Measurements from ENCODE around the gene SLC6A12.

Gene SLC6A12

GRCh38 chr12:262113-262512, 48.2 kb upstream of the SLC6A12 start (continued):
- TF ChIP-seq, protein P1, sequence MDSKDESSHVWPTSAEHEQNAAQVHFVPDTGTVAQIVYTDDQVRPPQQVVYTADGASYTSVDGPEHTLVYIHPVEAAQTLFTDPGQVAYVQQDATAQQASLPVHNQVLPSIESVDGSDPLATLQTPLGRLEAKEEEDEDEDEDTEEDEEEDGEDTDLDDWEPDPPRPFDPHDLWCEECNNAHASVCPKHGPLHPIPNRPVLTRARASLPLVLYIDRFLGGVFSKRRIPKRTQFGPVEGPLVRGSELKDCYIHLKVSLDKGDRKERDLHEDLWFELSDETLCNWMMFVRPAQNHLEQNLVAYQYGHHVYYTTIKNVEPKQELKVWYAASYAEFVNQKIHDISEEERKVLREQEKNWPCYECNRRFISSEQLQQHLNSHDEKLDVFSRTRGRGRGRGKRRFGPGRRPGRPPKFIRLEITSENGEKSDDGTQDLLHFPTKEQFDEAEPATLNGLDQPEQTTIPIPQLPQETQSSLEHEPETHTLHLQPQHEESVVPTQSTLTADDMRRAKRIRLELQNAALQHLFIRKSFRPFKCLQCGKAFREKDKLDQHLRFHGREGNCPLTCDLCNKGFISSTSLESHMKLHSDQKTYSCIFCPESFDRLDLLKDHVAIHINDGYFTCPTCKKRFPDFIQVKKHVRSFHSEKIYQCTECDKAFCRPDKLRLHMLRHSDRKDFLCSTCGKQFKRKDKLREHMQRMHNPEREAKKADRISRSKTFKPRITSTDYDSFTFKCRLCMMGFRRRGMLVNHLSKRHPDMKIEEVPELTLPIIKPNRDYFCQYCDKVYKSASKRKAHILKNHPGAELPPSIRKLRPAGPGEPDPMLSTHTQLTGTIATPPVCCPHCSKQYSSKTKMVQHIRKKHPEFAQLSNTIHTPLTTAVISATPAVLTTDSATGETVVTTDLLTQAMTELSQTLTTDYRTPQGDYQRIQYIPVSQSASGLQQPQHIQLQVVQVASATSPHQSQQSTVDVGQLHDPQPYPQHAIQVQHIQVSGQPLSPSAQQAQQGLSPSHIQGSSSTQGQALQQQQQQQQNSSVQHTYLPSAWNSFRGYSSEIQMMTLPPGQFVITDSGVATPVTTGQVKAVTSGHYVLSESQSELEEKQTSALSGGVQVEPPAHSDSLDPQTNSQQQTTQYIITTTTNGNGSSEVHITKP (tag by site-specific recombination; IDR thresholded peaks at IDR 0.05), result no peak
- TF ChIP-seq, protein P2, sequence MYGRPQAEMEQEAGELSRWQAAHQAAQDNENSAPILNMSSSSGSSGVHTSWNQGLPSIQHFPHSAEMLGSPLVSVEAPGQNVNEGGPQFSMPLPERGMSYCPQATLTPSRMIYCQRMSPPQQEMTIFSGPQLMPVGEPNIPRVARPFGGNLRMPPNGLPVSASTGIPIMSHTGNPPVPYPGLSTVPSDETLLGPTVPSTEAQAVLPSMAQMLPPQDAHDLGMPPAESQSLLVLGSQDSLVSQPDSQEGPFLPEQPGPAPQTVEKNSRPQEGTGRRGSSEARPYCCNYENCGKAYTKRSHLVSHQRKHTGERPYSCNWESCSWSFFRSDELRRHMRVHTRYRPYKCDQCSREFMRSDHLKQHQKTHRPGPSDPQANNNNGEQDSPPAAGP (tag by site-specific recombination; IDR thresholded peaks at IDR 0.05), result no peak

- CTCF ChIA-PET, result no interaction called here
Measured at GRCh38 chr12:257521-258321, 43.8 kb upstream of the SLC6A12 start.

GRCh38 chr12:256958-257357, 43.0 kb upstream of the SLC6A12 start:
- TF ChIP-seq ZNF302 (tag by site-specific recombination; IDR thresholded peaks at IDR 0.05; ENCODE audit: low read depth) (no peak), EGR2 (tag by site-specific recombination; IDR thresholded peaks at IDR 0.05; ENCODE audit: low read depth) (peak; percentile 68; the same call in 1 of the 2 replicates), ZFHX2 (tag by site-specific recombination; conservative IDR thresholded peaks at IDR 0.05) (peak; percentile 30)
- no peak overlapping the region for H3K27ac ChIP-seq (ENCODE audit: extremely low read depth, low read depth, low read length)
- no peaks in the 10 kb centered on the region for H3K9me3 ChIP-seq (ENCODE audit: control insufficient read depth, insufficient read depth, low read depth, low read length)
- H3K4me3 ChIP-seq (ENCODE audit: low read depth, low read length), result no peak overlapping the region
- POLR2A ChIA-PET, result no interaction called here
- no peaks in the 10 kb centered on the region for H3K4me1 ChIP-seq (ENCODE audit: control insufficient read depth, insufficient read depth, low read length)
- CTCF ChIA-PET, result no interaction called here
- H3K36me3 ChIP-seq (ENCODE audit: control insufficient read depth in 2 of 2, insufficient read depth in 1 of 2, low read length in 2 of 2), result no peaks in the 10 kb centered on the region

More at GRCh38 chr12:257521-258321, 43.8 kb upstream of the SLC6A12 start:
- POLR2A ChIA-PET, result no interaction called here
- TF ChIP-seq ZFHX2 (tag by site-specific recombination; conservative IDR thresholded peaks at IDR 0.05), result peak; percentile 78
- peak; percentile 88 for TF ChIP-seq EGR2 (tag by site-specific recombination; IDR thresholded peaks at IDR 0.05; ENCODE audit: low read depth)
- no peak for TF ChIP-seq ZNF174 (tag by site-specific recombination; IDR thresholded peaks at IDR 0.05)
- TF ChIP-seq SCRT1 (tag by site-specific recombination; IDR thresholded peaks at IDR 0.05; ENCODE audit: borderline replicate concordance), result no peak
- no peaks in the 10 kb centered on the region for H3K4me1 ChIP-seq (ENCODE audit: control insufficient read depth, insufficient read depth, low read length)
- H3K27ac ChIP-seq (ENCODE audit: extremely low read depth, low read depth, low read length), result no peak overlapping the region
- no peak overlapping the region for H3K4me3 ChIP-seq (ENCODE audit: low read depth, low read length)
- H3K36me3 ChIP-seq (ENCODE audit: control insufficient read depth in 2 of 2, insufficient read depth in 1 of 2, low read length in 2 of 2), result no peaks in the 10 kb centered on the region
- no peaks in the 10 kb centered on the region for H3K9me3 ChIP-seq (ENCODE audit: control insufficient read depth, insufficient read depth, low read depth, low read length)

DNA sequence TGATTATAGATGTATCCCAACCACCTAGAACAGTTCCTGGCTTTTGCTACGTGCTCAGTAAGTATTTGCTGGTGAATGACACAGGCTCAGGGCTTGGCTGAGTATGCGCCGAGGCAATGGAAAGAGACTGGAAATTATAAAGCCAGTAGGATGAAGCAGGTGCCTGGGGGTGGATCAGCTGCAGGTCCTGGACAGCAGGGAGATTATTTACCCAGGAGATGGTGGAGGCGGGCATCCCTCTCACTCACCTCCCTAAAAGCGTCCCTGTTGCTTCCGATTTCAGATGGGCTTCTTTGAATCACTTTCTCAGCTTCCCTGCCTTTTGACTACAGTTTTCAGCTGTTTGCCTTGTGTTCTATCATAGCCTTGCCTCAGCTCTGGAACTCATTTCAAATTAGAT, 42.3 kb upstream of the SLC6A12 start:
- H3K9me3 ChIP-seq (ENCODE audit: control insufficient read depth, insufficient read depth, low read depth, low read length), result no peaks in the 10 kb centered on the region
- H3K36me3 ChIP-seq (ENCODE audit: control insufficient read depth in 2 of 2, insufficient read depth in 1 of 2, low read length in 2 of 2), result no peaks in the 10 kb centered on the region
- no peak overlapping the region for H3K4me3 ChIP-seq (ENCODE audit: low read depth, low read length)
- no peaks in the 10 kb centered on the region for H3K4me1 ChIP-seq (ENCODE audit: control insufficient read depth, insufficient read depth, low read length)
- CTCF ChIA-PET, result no interaction called here
- no peak for TF ChIP-seq ZNF677 (tag by site-specific recombination; IDR thresholded peaks at IDR 0.05)
- TF ChIP-seq EGR2 (tag by site-specific recombination; IDR thresholded peaks at IDR 0.05; ENCODE audit: low read depth), result peak; percentile 53; the same call in 1 of the 2 replicates
- H3K27ac ChIP-seq (ENCODE audit: extremely low read depth, low read depth, low read length), result no peak overlapping the region
- POLR2A ChIA-PET, result no interaction called here

- Histone ChIP-seq H3K9me3 (ENCODE audit: control insufficient read depth, insufficient read depth, low read depth, low read length) (no peaks in the 10 kb centered on the region), H3K36me3 (ENCODE audit: control insufficient read depth in 2 of 2, insufficient read depth in 1 of 2, low read length in 2 of 2) (no peaks in the 10 kb centered on the region), H3K4me1 (ENCODE audit: control insufficient read depth, insufficient read depth, low read length) (no peaks in the 10 kb centered on the region), H3K4me3 (ENCODE audit: low read depth, low read length) (no peak overlapping the region), H3K27ac (ENCODE audit: extremely low read depth, low read depth, low read length) (no peak overlapping the region)
- ChIA-PET CTCF (interaction anchor here (0.7 kb wide), 2 partner anchors 8 to 35 kb away, joined by 3 read pairs; partner anchors contain the start of gene SLC6A13), POLR2A (no interaction called here)
- TF ChIP-seq ZNF169 (tag by site-specific recombination; IDR thresholded peaks at IDR 0.05), result no peak
- TF ChIP-seq, protein P3, sequence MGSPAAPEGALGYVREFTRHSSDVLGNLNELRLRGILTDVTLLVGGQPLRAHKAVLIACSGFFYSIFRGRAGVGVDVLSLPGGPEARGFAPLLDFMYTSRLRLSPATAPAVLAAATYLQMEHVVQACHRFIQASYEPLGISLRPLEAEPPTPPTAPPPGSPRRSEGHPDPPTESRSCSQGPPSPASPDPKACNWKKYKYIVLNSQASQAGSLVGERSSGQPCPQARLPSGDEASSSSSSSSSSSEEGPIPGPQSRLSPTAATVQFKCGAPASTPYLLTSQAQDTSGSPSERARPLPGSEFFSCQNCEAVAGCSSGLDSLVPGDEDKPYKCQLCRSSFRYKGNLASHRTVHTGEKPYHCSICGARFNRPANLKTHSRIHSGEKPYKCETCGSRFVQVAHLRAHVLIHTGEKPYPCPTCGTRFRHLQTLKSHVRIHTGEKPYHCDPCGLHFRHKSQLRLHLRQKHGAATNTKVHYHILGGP (tag by site-specific recombination; IDR thresholded peaks at IDR 0.05), result no peak
- no peak for TF ChIP-seq ZNF211 (tag by site-specific recombination; IDR thresholded peaks at IDR 0.05; ENCODE audit: low read depth)
- TF ChIP-seq, protein P4, sequence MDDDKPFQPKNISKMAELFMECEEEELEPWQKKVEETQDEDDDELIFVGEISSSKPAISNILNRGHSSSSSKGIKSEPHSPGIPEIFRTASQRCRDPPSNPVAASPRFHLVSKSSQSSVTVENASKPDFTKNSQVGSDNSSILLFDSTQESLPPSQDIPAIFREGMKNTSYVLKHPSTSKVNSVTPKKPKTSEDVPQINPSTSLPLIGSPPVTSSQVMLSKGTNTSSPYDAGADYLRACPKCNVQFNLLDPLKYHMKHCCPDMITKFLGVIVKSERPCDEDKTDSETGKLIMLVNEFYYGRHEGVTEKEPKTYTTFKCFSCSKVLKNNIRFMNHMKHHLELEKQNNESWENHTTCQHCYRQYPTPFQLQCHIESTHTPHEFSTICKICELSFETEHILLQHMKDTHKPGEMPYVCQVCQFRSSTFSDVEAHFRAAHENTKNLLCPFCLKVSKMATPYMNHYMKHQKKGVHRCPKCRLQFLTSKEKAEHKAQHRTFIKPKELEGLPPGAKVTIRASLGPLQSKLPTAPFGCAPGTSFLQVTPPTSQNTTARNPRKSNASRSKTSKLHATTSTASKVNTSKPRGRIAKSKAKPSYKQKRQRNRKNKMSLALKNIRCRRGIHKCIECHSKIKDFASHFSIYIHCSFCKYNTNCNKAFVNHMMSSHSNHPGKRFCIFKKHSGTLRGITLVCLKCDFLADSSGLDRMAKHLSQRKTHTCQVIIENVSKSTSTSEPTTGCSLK (tag by site-specific recombination; IDR thresholded peaks at IDR 0.05), result no peak
- TF ChIP-seq ZNF354C (tag by site-specific recombination; IDR thresholded peaks at IDR 0.05; ENCODE audit: borderline replicate concordance, low read depth), result no peak
- TF ChIP-seq ZNF707 (tag by site-specific recombination; IDR thresholded peaks at IDR 0.05), result no peak
- TF ChIP-seq ZBTB20 (tag by site-specific recombination; IDR thresholded peaks at IDR 0.05), result no peak
- TF ChIP-seq SP3 (tag by site-specific recombination; IDR thresholded peaks at IDR 0.05), result no peak
Measured at GRCh38 chr12:254912-255311, 41.0 kb upstream of the SLC6A12 start.
